CD4-positive, alpha-beta T cell treated with Interleukin-10 for 1 hour (primary cell): Measurements from ENCODE around the gene ARID5B.

Experiments
- DNase-seq: peaks from one replicate; pipeline ENCODE4 v3.0.0-alpha.2; 2020

Gene ARID5B

DNA sequence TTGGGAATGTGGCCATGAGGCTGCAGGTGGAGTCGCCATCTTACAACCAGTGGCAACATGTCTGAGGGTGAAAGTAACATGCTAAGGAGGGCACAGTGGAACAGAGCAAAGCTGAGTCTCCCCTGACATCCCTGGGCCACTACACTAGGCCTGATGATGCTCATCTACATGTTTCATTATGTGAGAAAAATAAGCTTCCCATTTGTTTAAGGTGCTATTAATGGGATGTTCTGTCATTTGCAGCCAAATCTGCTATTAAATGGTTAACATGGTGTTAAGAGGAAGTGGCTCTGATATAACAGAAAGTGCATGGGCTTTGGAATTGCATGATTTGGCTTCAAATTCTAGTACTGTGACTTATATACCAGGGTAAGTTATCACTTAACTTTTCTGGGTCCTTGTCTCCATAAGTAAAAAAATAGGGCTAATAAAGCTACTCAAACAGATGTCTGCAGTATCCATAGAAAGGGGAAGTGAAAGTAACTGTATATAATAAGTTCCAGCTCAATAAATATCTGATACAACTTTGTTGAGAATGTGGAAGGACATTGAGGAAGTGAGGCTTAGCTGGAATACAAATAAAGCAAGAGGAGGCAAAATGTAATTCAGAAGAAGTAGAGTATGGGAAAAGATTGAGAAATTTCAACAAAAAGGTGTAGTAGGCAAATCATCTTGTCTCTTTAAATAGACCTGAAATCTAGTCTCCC lies 208.2 kb downstream of the ARID5B start:
- DNase-seq: no peak

DNA sequence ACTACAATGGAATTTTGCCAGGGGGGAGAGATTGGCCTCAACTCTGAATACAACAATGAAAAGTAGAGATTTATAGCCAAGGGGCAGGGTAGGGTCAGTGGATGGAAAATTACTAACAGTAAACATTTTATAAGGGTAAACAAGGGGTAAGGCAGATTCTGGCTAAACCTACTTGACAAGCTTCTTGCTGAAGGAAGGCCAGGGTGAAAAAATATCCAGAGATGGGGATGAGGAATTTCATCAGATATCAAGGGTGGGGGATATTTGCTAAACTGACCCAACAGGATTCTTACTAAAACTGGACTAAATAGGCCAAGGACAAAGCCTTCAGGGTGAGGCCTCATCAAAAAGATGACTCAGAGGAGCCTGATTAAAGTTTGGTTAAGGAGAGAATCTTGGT lies 210.8 kb downstream of the ARID5B start:
- DNase-seq: no peak

- DNase-seq: no peak
These were observed 211.5 kb downstream of the ARID5B start for GRCh38 chr10:62112963-62113362.

DNA sequence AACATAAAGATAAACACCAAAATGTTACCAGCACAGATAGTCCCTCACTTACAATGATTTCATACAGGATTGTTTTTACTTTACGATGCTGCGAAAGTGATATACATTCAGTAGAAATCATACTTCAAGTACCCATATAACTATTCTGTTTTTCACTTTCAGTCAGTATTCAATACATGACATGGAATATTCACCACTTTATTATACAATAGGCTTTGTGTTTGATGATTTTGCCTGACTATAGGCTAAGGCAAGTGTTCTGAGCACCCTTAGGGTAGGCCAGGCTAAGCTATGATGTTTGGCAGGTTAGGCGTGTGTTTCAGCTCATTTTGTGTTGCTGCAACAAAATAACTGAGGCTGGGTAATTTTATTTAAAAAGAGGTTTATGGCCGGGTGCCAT lies 212.2 kb downstream of the ARID5B start:
- DNase-seq: no peak

DNA sequence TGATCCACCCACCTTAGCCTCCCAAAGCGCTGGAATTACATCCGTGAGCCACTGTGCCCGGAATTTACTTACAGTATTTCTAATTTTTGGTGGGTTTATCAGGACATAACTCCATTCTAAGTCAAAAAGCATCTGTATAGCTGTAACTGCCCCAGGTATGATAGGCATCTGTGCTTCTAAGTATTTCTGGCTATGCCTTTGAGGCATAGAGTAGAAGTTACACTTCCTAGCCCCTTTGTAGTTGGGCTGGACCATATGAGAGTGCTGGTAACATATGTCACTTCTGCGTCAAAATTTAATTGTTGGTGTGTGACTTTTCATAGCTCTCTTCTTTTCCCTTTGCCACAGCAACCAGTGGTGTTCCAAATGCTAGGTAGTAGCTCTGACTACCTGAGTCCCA lies 213.8 kb downstream of the ARID5B start:
- no peak for DNase-seq

GRCh38 chr10:62115842-62116241 lies 214.3 kb downstream of the ARID5B start:
- DNase-seq: no peak

- DNase-seq: no peak
These were observed 215.4 kb downstream of the ARID5B start for GRCh38 chr10:62116896-62117295.

GRCh38 chr10:62121187-62121530 lies 219.7 kb downstream of the ARID5B start:
- peak; percentile 14 for DNase-seq

DNA sequence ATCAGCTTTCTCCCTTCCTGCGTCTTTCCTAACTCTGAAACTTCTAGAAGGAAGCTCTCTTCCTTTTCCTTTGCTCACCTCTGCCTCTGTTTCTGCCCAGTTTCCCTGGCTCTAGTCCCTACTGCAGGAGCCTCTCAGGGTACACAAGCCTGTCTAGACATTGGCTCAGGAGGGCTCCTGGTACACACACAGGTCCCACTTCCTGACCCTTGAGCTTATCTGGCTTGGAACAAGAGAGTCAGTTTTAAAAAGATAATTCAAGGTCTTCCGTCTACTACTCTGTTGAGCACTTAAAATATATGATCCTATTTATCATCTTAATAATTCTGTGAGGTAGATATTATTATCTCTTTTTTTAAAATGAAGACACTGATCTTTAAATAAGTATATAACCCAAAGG lies 226.5 kb downstream of the ARID5B start:
- DNase-seq: no peak

GRCh38 chr10:62130948-62131347 lies 229.4 kb downstream of the ARID5B start:
- DNase-seq: no peak

DNA sequence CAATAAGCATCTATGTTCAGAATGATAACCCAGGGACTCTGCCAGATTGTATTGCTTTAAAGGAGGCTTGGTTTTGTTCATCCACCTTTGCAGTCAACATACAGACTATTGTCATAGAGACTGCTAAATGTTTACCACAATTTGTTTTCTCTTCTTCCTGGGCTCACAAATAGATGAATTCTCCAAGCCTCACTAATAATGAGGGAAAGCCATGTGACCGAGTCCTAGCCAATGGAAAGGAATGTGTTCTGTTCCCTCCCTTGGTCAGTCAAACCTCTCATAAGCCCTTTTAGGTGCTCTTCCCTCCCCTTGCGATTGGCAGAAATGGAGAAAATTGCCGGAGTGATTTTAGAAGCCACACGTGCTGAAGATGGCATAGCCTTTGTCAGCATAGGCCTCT lies 230.2 kb downstream of the ARID5B start:
- DNase-seq: no peak

DNA sequence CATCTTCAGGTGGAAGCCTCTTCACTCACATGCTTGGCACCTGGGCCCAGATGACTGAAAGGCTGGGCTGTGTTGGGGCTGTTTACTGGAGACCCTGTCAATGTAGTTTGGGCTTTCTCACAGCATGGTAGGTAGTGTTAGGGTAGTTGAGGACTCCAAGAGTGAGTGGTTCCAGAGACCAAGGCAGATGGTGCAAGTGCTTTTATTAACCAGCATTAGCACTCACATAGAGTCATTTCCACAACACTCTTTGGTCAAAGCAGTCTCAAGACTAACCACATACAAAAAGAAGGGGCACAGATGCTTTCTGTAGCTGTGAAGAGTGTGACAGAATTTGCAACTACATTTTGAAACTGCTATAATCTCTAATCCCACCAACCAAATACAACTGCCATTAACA lies 232.1 kb downstream of the ARID5B start:
- DNase-seq: no peak

DNA sequence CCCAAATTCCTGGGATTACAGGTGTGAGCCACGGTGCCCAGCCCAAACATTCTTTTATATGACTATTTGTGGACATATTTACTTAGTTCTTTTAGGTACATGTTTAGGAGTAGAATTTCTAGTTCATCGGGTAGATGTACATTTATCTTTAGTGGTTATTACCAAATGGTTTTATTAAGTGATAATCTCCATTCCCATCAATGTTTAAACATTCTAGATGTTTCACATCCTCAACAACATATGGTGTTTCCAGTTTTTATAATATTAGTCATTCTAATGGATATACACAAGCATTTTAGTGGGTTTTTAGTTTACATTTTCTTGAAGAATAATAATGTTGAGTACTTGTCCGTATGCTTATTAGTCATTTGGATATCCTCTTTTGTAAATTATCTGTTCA lies 235.4 kb downstream of the ARID5B start:
- no peak for DNase-seq
